GM12878 (cell line): ENCODE results near the gene MROH2A.

ENCODE experiments used
- CEBPB ChIP-seq, 2 experiments: fragments of 150-350 bp in 1 of 2; IDR thresholded peaks; 2 replicates each; pipeline ENCODE4 v1.6.1; 2012 to 2014; ENCODE audit warnings: low read depth in 2 of 2, low read length in 2 of 2, borderline replicate concordance in 1 of 2, inconsistent platforms in 1 of 2
- CREB1 ChIP-seq: IDR thresholded peaks from 2 replicates; pipeline ENCODE4 v1.6.1; 2012; ENCODE audit warnings: low read depth, mild to moderate bottlenecking, inconsistent platforms
- EP300 ChIP-seq, 2 experiments: fragments of 150-350 bp in 1 of 2; IDR thresholded peaks; 2 replicates each; pipeline ENCODE4 v1.6.1; 2011 to 2012; ENCODE audit warnings: low read depth in 2 of 2, low read length in 2 of 2, borderline replicate concordance in 1 of 2, improper control_type of control experiment in 1 of 2, inconsistent platforms in 1 of 2; ENCODE audit not compliant: control insufficient read depth in 1 of 2
- JUND ChIP-seq: IDR thresholded peaks from 2 replicates; pipeline ENCODE4 v1.6.1; 2012; ENCODE audit warnings: low read depth, mild to moderate bottlenecking, low read length, improper control_type of control experiment, moderate library complexity
- RAD21 ChIP-seq: IDR thresholded peaks from 2 replicates; pipeline ENCODE4 v1.6.1; 2011; ENCODE audit warnings: mild to moderate bottlenecking, low read depth, low read length, moderate library complexity; ENCODE audit not compliant: insufficient read depth
- ZZZ3 ChIP-seq: IDR thresholded peaks from 2 replicates; pipeline ENCODE4 v1.6.1; 2011; ENCODE audit warnings: low read depth; ENCODE audit not compliant: control insufficient read depth, insufficient read length
- TF ChIP-seq, protein P1 (sequence below), 3 experiments: IDR thresholded peaks in 2 of 3; conservative IDR thresholded peaks in 1 of 3; 2 replicates each; pipeline ENCODE4 v1.5.1; 2011; ENCODE audit warnings: low read depth in 3 of 3, low read length in 3 of 3, mild to moderate bottlenecking in 3 of 3, control low read depth in 2 of 3, moderate library complexity in 2 of 3, inconsistent platforms in 1 of 3, mixed read lengths in 1 of 3; ENCODE audit not compliant: control insufficient read depth in 2 of 3, insufficient read depth in 1 of 3; ENCODE audit errors: extremely low read depth in 1 of 3
- TF ChIP-seq, protein P2 (sequence below): IDR thresholded peaks from 2 replicates; pipeline ENCODE4 v1.6.1; 2012; ENCODE audit warnings: mild to moderate bottlenecking, low read depth, low read length
- TF ChIP-seq, protein P3 (sequence below): fragments of 450-650 bp; IDR thresholded peaks from 2 replicates; pipeline ENCODE4 v1.6.1; 2017; ENCODE audit warnings: mild to moderate bottlenecking, moderate library complexity
- TF ChIP-seq, protein P4 (sequence below): IDR thresholded peaks from 2 replicates; pipeline ENCODE4 v1.6.1; 2012; ENCODE audit warnings: low read depth, low read length, improper control_type of control experiment

DNA sequence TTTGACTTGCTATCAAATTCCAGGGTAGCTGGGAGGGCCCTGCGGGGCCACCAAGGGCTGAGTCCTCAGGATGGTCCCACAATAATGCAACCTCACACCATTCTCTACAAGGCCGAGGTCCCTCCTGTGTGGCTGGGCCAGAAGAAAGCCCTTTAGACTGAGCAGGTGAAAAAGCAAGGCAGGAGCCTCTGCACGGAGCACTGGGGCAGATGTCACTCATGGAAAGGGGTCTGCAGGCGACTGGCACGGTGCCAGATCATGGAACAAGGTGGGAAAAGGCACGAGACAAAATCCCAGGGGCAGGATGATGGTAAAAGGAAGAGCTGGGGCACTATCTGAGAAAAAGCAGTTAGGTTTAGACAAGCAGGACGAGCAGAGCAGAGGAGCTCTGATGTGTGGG lies 60.1 kb downstream of the MROH2A start:
- TF ChIP-seq CREB1 = no peak
- no peak for TF ChIP-seq JUND
- TF ChIP-seq, protein P1, sequence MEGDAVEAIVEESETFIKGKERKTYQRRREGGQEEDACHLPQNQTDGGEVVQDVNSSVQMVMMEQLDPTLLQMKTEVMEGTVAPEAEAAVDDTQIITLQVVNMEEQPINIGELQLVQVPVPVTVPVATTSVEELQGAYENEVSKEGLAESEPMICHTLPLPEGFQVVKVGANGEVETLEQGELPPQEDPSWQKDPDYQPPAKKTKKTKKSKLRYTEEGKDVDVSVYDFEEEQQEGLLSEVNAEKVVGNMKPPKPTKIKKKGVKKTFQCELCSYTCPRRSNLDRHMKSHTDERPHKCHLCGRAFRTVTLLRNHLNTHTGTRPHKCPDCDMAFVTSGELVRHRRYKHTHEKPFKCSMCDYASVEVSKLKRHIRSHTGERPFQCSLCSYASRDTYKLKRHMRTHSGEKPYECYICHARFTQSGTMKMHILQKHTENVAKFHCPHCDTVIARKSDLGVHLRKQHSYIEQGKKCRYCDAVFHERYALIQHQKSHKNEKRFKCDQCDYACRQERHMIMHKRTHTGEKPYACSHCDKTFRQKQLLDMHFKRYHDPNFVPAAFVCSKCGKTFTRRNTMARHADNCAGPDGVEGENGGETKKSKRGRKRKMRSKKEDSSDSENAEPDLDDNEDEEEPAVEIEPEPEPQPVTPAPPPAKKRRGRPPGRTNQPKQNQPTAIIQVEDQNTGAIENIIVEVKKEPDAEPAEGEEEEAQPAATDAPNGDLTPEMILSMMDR (IDR thresholded peaks at IDR 0.05 in 2 of 3, conservative IDR thresholded peaks at IDR 0.05 in 1 of 3; ENCODE audit: control insufficient read depth in 2 of 3, extremely low read depth in 1 of 3, insufficient read depth in 1 of 3, low read depth in 3 of 3, low read length in 3 of 3) = no peak
- TF ChIP-seq CEBPB (IDR thresholded peaks at IDR 0.05; ENCODE audit: borderline replicate concordance in 1 of 2, low read depth in 2 of 2, low read length in 2 of 2) = no peak
- TF ChIP-seq, protein P2, sequence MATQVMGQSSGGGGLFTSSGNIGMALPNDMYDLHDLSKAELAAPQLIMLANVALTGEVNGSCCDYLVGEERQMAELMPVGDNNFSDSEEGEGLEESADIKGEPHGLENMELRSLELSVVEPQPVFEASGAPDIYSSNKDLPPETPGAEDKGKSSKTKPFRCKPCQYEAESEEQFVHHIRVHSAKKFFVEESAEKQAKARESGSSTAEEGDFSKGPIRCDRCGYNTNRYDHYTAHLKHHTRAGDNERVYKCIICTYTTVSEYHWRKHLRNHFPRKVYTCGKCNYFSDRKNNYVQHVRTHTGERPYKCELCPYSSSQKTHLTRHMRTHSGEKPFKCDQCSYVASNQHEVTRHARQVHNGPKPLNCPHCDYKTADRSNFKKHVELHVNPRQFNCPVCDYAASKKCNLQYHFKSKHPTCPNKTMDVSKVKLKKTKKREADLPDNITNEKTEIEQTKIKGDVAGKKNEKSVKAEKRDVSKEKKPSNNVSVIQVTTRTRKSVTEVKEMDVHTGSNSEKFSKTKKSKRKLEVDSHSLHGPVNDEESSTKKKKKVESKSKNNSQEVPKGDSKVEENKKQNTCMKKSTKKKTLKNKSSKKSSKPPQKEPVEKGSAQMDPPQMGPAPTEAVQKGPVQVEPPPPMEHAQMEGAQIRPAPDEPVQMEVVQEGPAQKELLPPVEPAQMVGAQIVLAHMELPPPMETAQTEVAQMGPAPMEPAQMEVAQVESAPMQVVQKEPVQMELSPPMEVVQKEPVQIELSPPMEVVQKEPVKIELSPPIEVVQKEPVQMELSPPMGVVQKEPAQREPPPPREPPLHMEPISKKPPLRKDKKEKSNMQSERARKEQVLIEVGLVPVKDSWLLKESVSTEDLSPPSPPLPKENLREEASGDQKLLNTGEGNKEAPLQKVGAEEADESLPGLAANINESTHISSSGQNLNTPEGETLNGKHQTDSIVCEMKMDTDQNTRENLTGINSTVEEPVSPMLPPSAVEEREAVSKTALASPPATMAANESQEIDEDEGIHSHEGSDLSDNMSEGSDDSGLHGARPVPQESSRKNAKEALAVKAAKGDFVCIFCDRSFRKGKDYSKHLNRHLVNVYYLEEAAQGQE = no peak
- TF ChIP-seq RAD21 = no peak
- TF ChIP-seq, protein P3, sequence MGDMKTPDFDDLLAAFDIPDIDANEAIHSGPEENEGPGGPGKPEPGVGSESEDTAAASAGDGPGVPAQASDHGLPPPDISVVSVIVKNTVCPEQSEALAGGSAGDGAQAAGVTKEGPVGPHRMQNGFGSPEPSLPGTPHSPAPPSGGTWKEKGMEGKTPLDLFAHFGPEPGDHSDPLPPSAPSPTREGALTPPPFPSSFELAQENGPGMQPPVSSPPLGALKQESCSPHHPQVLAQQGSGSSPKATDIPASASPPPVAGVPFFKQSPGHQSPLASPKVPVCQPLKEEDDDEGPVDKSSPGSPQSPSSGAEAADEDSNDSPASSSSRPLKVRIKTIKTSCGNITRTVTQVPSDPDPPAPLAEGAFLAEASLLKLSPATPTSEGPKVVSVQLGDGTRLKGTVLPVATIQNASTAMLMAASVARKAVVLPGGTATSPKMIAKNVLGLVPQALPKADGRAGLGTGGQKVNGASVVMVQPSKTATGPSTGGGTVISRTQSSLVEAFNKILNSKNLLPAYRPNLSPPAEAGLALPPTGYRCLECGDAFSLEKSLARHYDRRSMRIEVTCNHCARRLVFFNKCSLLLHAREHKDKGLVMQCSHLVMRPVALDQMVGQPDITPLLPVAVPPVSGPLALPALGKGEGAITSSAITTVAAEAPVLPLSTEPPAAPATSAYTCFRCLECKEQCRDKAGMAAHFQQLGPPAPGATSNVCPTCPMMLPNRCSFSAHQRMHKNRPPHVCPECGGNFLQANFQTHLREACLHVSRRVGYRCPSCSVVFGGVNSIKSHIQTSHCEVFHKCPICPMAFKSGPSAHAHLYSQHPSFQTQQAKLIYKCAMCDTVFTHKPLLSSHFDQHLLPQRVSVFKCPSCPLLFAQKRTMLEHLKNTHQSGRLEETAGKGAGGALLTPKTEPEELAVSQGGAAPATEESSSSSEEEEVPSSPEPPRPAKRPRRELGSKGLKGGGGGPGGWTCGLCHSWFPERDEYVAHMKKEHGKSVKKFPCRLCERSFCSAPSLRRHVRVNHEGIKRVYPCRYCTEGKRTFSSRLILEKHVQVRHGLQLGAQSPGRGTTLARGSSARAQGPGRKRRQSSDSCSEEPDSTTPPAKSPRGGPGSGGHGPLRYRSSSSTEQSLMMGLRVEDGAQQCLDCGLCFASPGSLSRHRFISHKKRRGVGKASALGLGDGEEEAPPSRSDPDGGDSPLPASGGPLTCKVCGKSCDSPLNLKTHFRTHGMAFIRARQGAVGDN = no peak
- TF ChIP-seq EP300 (IDR thresholded peaks at IDR 0.05; ENCODE audit: borderline replicate concordance in 1 of 2, control insufficient read depth in 1 of 2, low read depth in 2 of 2, low read length in 2 of 2) = no peak
- TF ChIP-seq, protein P4, sequence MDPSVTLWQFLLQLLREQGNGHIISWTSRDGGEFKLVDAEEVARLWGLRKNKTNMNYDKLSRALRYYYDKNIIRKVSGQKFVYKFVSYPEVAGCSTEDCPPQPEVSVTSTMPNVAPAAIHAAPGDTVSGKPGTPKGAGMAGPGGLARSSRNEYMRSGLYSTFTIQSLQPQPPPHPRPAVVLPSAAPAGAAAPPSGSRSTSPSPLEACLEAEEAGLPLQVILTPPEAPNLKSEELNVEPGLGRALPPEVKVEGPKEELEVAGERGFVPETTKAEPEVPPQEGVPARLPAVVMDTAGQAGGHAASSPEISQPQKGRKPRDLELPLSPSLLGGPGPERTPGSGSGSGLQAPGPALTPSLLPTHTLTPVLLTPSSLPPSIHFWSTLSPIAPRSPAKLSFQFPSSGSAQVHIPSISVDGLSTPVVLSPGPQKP = no peak
- TF ChIP-seq ZZZ3 = no peak
